NT2/D1 (cell line): ENCODE data around the gene ACSBG1.

Experiments used
- SUZ12 ChIP-seq: IDR thresholded peaks from 2 replicates; pipeline ENCODE4 v1.6.1; 2011; ENCODE audit not compliant: insufficient read length, insufficient read depth; ENCODE audit errors: extremely low read depth
- YY1 ChIP-seq: IDR thresholded peaks from 2 replicates; pipeline ENCODE4 v1.6.1; 2011; ENCODE audit not compliant: insufficient read length, insufficient read depth
- ZNF274 ChIP-seq: IDR thresholded peaks from 2 replicates; pipeline ENCODE4 v1.6.1; 2011; ENCODE audit warnings: mild to moderate bottlenecking, low read depth, low read length

GRCh38 chr15:78224023-78224411 lies 10.3 kb downstream of the ACSBG1 start:
- TF ChIP-seq SUZ12 (no peak), ZNF274 (no peak), YY1 (no peak)
